CD4-positive, alpha-beta T cell treated with Interferon gamma for 1 hour (primary cell): ENCODE data around the gene DCBLD1.

Experiments
- DNase-seq: peaks from one replicate; pipeline ENCODE4 v3.0.0-alpha.2; 2020

DCBLD1 gene

DNA sequence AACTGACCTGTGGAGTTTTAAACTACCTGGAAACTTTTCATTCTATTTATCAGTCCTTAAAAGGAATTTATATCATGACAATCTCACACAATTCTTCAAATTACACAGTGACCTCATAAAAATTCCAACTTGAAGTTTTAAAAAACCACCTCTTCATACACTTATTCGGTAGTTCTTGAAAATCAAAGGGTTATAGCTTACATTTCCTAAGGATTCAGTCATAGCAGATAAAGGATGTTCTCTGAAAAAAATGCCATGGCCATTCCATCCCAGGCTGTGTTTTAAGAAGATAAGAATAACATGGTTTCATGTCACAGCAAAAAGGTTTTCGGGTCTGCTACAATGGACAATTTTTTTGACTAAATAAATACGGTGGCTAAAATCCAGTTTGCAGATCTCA, 78.7 kb downstream of the DCBLD1 start:
- DNase-seq: no peak

DNA sequence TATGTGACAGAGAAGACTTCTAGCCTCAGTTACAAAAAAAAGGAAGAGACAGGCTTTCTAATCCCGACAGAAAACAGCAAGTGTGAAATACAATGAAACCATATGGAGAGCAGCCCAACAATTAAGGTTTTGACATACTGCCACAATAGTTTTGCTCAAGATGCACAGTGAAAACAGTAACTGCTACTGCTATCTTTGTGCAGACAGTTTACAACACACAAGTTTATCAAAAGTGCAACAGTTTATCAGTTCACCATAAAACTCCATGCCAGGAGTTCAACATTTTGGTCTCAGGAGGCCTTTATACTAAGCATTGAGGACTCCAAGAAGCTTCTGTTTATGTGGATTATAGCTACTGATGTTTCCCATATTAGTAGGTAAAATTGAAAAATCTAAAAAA, 82.2 kb downstream of the DCBLD1 start:
- no peak for DNase-seq

DNA sequence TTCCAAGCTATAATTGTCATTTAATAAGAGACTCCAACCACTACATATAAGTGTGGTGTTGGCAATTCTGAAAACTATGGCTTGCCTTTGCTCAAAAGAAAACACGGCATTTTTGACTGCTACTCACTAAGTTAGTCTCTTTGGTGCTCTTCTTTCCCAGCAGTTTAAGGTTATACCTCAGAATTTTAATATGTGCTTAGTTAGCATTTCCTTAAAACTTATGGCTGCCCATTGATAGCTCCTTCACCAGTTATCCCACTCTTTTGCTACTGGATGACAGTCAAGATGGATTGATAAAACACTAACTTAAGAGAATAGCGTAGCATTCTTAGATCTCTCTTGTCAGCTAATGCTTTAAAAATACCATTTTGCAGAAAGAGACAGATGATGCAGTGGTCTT, 85.8 kb downstream of the DCBLD1 start:
- no peak for DNase-seq

DNA sequence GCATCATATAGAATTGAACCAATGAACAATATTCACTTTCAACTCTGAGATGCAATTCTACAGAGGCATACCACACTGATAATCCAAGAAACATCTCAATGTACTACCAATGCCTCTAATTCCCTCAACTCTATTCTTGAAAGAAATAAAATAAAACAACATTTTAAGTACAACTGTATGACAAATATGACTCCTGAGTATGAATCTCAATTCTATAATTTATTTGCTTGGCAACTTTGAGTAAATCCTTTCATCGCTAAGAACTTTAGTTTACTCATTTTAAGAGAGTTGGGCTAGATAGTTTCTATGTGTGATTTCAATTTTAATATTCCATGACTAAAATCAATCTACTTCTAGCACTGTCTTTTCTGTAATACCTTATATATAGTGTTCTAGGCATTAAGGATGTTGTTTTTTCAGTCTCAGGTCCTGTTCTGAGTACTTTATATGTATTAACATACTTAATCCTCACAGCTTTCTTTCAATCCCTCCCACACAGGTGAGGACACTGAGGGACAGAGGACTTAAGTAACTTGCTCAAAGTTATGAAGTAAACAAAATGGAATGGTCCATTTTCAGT, 86.4 kb downstream of the DCBLD1 start:
- DNase-seq: no peak

GRCh38 chr6:117573006-117573680, 90.7 kb downstream of the DCBLD1 start:
- no peak for DNase-seq

- no peak for DNase-seq
These were observed 91.7 kb downstream of the DCBLD1 start for GRCh38 chr6:117574198-117574597.

DNA sequence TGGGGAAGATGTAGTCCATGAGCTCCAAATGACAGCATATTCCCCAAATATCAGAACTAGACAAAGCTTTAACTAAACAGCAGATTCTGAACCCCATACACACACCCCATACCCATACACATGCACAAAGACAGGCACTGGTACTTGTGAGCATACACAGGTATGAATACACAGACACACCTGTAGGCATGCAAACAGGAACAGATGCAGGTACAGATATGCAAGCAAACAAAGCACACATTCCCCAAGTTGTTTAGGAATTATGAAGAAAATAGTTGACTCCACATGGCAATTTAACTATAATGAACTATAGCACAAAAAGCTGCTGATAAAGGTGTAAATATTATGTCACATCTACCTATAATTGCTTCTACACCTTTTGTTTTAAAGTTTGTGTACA, 103.2 kb downstream of the DCBLD1 start:
- no peak for DNase-seq

DNA sequence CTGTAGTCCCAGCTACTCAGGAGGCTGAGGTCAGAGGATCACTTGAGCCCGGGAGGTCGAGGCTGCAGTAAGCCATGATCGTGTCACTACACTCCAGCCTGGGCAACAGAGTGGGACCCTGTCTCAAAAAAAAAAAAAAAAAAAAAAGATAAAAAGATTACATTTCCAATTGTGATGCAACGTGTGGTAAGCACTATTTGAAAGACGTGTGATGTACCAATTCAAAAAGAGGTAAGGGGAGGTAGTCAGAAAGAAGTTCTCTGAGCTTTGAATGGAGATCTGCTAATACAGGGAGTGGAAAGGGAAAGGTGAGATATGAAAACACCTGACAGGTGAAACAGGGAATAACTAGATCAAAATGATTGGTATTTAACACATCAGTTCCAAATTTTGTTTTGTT, 108.0 kb downstream of the DCBLD1 start:
- DNase-seq: no peak

- no peak for DNase-seq
These were observed 108.9 kb downstream of the DCBLD1 start for GRCh38 chr6:117591405-117591804.

DNA sequence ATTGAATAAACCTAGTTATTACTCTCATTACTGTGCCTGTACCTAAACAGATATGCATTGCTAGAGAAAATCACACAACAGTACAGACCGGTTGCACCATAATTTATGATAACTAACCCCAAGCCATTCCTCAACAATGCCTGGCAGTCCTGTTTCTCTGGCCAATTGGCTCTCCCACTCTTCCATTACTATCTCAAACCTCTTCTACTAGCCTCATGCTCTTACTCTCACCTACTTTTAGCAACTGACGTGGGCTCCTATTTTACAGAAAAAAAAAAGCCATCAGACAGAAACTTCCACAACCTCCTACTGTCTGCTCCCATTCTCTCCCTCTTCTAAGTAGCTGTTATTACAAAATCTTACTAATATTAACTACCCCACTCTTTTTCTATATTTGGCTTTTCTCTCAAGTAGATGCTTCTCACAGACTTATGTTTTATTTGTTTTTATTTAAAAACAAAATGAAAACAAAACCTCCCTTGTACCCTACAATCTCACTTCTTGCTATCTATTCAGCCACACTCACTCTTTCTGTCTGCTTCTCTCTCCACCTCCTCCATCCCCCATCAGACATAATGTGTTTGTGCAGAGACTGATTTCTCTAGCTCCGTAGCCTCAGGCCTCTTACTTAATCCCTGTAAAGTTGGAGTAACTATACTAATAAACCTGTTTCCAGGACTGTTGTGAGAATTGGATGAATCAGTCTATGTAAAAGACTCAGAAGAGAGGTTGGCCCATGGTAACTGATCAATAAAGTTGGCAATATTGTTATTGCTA, 110.7 kb downstream of the DCBLD1 start:
- no peak for DNase-seq

DNA sequence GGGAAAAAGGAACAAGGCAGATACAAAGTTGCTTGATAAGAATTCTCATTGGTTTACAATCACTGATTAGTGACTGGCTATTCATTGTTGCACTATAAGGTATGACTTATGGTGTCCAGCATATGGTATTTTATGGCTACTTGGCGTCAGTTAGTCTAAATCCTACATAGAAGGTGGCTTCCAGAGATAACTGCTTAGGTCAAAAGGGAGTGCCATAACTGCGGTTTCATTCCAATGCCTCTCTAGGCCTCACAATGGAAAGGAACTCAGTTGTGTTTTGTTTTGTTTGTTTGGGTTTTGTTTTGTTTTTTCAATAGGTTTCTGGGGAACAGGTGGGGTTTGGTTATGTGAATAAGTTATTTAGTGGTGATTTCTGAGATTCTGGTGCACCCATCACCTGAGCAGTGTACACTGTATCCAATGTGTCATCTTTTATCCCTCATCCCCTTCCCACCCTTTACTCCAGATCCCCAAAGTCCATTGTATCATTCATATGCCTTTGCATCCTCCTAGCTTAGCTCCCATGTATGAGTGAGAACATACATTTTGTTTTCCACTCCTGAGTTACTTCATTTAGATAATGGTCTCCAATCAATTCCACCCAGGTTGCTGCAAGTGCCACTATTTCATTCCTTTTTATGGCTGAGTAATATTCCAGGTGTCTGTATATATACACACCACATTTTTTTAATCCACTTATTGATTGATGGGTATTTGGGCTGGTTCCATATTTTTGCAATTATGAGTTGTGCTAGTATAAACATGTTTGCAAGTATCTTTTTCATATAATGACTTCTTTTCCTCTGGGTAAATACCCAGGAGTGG, 112.8 kb downstream of the DCBLD1 start:
- no peak for DNase-seq

DNA sequence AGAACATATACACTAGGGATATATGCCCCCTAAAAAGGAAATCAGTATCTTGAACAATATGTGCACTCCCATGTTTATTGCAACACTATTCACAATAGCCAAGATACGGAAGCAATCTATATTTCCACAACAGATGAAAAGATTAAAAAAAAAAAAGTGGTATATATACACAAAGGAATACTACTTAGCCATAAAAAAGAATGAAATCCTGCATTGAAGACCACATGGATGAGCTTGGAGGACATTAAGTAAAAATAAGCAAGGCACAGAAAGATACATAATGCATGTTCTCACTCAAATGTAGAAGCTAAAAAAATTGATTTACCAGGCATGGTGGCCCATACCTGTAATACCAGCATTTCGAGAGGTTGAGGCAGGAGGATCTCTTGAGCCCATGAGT, 115.3 kb downstream of the DCBLD1 start:
- no peak for DNase-seq
